HUES6 (cell line): Measurements from ENCODE around the gene MAPK11.
"Not testable (repeated sequence)": the region's sequence is repeated elsewhere in the genome, so short reads cannot be mapped to it uniquely, and the experiment has no call there.

Experiments used
- H3K27ac ChIP-seq: 2 replicates; pipeline ENCODE4 v1.7.0; 2013; ENCODE audit warnings: low read depth, mild to moderate bottlenecking, low read length, inconsistent platforms
- H3K27me3 ChIP-seq: 2 replicates; pipeline ENCODE4 v1.6.1; 2013; ENCODE audit warnings: low read length; ENCODE audit not compliant: control insufficient read depth, insufficient read depth
- H3K36me3 ChIP-seq: 2 replicates; pipeline ENCODE4 v1.6.1; 2013; ENCODE audit warnings: low read length; ENCODE audit not compliant: control insufficient read depth, insufficient read depth
- H3K4me1 ChIP-seq: 2 replicates; pipeline ENCODE4 v1.6.1; 2013; ENCODE audit warnings: low read length; ENCODE audit not compliant: control insufficient read depth, insufficient read depth
- H3K4me3 ChIP-seq: 2 replicates; pipeline ENCODE4 v1.5.1; 2013; ENCODE audit warnings: low read depth, low read length
- H3K9ac ChIP-seq: one replicate; pipeline ENCODE4 v1.6.1; 2013; ENCODE audit warnings: mild to moderate bottlenecking, low read length
- H3K9me3 ChIP-seq: 2 replicates; pipeline ENCODE4 v1.6.1; 2013; ENCODE audit warnings: low read depth, low read length; ENCODE audit not compliant: control insufficient read depth, insufficient read depth

Gene MAPK11

DNA sequence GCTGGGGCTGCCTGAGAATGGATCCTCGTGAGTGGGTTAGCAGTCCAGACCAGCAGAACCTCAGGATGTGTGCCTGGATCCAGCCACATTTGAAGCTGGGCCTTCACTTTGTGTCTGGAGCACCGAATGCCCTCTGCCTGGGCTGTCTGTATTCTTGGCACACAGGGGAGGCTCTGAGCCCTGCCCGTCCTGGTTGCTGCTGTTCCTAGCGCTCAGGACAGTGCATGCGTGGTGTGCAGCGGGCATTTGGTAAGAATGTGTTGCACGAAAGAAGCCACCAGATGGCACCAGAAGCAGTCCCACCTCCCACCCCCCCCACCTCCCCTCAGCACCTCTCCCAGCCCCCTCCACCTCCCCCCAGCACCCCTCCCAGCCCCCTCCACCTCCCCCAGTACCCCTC lies 4.1 kb upstream of the MAPK11 start:
- H3K9ac ChIP-seq, result no peak overlapping the region
- peaks cover 15% of the 10 kb centered on the region for H3K4me1 ChIP-seq
- peaks cover 45% of the 10 kb centered on the region for H3K36me3 ChIP-seq
- H3K27me3 ChIP-seq, result peaks cover 30% of the 10 kb centered on the region
- peaks cover 9% of the 10 kb centered on the region for H3K9me3 ChIP-seq
- H3K27ac ChIP-seq, result no peak overlapping the region
- H3K4me3 ChIP-seq, result no peak overlapping the region

DNA sequence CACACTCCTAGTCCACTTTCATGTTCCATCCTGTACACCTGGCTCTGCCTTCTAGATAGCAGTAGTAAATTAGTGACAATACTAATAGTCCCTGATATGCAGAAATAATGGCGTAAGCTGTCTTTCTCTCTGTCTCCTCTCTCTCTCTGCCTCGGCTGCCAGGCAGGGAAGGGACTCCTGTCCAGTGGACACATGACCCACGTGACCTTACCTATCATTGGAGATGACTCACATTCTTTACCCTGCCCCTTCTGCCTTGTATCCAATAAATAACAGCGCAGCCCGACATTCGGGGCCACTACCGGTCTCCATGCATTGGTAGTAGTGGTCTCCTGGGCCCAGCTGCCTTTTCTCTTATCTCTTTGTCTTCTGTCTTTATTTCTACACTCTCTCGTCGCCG lies 3.6 kb upstream of the MAPK11 start:
- Histone ChIP-seq H3K27me3 (peaks cover 35% of the 10 kb centered on the region), H3K36me3 (peaks cover 39% of the 10 kb centered on the region), H3K4me1 (peaks cover 16% of the 10 kb centered on the region)
- not testable (repeated sequence) for H3K9ac ChIP-seq, H3K27ac ChIP-seq, H3K9me3 ChIP-seq, H3K4me3 ChIP-seq

DNA sequence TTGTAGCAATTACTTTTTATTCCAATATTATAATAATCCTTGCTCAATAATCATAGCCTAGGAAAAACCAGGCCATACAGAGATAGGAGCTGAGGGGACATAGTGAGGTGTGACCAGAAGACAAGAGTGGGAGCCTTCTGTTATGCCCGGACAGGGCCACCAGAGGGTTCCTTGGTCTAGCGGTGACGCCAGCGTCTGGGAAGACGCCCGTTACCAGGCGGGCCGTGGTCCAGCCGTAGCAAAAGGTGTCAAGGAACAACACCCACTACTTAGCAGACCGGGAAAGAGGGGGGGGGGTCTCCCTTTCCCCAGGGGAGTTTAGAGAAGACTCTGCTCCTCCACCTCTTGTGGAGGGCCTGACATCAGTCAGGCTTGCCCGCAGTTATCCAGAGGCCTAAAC lies 3.2 kb upstream of the MAPK11 start:
- Histone ChIP-seq H3K27me3 (peaks cover 39% of the 10 kb centered on the region), H3K4me1 (peaks cover 16% of the 10 kb centered on the region), H3K36me3 (peaks cover 35% of the 10 kb centered on the region)
- not testable (repeated sequence) for H3K4me3 ChIP-seq, H3K27ac ChIP-seq, H3K9me3 ChIP-seq, H3K9ac ChIP-seq

DNA sequence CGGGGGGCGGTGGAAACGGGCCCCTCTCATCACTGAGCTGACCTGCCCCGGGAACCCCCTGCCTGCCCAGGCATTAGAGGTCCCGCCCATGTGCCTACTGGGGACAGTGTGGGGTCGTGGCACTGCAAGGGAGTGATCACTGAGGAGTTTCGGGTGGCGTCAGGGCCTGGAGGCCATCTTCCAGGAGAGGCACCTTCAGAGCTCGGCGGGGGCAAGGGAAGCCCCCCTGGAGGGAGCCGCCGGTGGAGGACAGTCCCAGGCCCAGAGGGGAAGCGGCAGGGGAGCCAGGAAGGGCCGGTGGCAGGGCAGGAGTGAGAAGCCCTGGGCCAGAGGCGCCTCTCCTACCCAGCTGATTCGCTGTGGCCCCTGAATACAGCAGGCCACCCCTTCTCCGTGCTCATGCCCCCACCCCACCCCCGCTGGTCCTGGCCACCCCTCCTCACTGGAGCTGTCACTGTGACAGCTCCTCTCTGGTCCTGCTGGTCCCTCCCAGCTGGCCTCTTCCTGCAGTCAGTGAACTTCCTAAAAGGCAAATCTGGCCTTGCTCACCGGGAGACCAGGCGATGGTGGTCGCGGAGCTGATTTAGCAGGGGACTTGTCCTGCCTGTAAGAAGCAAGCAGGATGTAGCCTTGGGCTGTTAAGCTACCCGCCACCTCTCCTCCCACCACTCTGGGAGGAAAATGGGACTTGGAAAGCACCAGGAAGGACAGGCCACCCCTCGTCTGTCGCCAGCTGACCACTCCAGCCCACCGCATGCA lies 2.0 kb upstream of the MAPK11 start:
- Histone ChIP-seq H3K4me1 (peaks cover 16% of the 10 kb centered on the region), H3K27me3 (peaks cover 50% of the 10 kb centered on the region), H3K36me3 (peaks cover 24% of the 10 kb centered on the region), H3K4me3 (peak overlapping the region; percentile 40), H3K27ac (no peak overlapping the region), H3K9ac (no peak overlapping the region), H3K9me3 (peaks cover 9% of the 10 kb centered on the region)

DNA sequence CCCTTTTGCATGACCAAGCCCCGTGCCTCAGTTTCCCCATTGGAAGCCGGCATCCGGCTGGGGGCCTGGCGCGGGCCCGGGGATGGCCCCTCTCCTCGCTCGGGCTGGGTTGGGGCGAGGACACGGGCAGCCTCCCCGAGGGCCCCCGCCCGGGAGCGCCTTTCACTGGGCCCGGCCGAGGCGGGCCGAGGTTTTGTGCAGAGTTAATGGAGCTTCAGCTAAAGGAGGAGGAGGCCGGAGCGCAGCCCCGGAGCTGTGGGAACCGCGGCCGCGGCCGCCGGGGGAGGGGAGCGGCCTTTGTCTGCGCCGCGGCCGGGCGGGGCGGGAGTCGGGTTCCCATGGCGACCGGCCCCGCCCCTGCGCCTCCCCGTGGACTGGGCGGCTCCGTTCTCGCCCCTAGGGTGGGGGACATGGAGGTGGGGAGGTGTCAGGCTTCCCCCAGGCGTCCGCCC lies 1.4 kb upstream of the MAPK11 start:
- Histone ChIP-seq H3K9ac (no peak overlapping the region), H3K9me3 (peaks cover 7% of the 10 kb centered on the region), H3K4me3 (peak overlapping the region; percentile 43), H3K36me3 (peaks cover 17% of the 10 kb centered on the region), H3K27ac (no peak overlapping the region), H3K4me1 (peaks cover 16% of the 10 kb centered on the region), H3K27me3 (peaks cover 56% of the 10 kb centered on the region)

DNA sequence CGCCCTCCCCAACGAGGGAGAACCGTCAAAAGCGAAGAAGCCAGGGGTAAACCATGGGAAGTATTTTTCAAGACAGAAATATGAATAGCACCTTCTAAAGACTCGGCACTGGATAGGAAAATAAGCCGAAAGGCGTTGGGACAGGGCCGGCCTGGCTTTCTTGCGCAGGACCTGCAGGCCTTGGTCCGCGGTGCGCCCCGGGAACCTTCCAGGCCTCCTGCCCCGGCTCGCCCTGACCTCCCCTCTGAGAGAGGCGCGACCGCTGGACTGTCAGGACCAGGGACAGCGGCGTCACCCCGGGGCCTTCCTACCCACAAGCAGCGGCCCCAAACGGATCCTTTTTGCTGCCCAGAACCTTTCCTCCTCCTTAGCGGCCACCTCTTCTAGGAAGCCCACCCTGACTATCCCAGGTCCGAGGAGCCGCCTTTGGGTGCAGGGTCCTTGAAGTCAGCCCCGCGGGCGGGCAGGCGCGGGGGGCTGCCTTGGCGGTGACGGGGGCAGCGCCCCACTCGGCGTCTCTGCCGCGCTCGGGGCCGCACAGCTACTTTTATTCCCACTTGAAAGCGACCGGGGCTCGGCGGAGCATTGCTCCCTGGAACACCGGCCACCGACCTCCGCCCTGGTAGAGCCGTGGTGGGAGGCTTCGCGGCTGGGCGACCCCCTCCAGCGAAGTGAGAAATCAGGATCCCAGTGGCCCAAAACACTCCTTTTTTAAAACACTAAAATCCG lies 650 bp upstream of the MAPK11 start:
- H3K36me3 ChIP-seq, result peaks cover 10% of the 10 kb centered on the region
- peaks cover 64% of the 10 kb centered on the region for H3K27me3 ChIP-seq
- no peak overlapping the region for H3K9ac ChIP-seq
- peak overlapping the region; percentile 43 for H3K4me3 ChIP-seq
- peaks cover under 1% of the 10 kb centered on the region; the same call in 1 of the 2 replicates for H3K9me3 ChIP-seq
- H3K27ac ChIP-seq, result no peak overlapping the region
- peaks cover 16% of the 10 kb centered on the region for H3K4me1 ChIP-seq

DNA sequence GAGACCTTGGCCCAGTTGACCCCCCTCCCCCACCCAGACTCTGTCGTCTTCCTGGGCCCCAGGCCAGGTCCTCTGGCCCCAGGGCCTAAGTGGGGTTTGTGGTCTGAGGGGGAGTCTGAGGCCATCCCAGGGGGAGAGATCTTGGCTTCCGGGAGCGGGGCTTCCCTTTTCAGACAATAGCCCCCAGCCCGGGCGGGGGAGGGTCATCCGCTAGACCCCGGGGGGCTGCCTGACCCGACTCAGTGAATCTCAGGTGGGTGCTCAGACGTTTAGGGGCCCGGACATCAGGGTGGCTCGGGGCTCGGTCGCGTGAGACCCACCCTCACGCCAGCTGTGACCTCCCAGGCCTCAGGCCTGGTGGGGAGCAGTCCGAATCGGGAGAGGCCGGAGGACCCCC lies 609 bp downstream of the MAPK11 start:
- Histone ChIP-seq H3K9ac (no peak overlapping the region), H3K4me3 (peak overlapping the region; percentile 41), H3K9me3 (no peaks in the 10 kb centered on the region), H3K36me3 (no peaks in the 10 kb centered on the region), H3K4me1 (peaks cover 16% of the 10 kb centered on the region), H3K27ac (no peak overlapping the region), H3K27me3 (peaks cover 75% of the 10 kb centered on the region)

DNA sequence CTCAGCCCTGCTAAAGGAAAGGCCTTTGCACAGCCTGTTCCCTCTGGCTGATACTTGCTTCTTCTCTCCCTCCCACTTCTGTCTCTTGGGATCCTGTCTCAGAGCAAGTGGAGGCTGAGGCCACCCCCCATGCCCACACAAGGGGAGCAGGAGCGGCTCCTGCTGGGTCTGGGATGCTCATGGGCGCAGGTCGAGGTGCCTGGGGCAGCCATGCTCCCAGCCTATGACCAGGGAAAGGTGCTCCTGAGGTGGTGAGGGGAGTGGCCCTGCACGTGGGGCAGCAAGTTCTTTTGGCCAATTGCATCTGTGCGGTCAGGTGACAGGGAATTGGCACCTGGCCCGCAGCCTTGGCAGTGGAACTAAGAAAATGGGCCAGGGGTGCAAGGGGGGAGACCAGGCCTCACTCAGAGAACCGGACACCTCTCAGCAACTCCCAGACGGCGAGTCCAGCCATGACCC lies 1.5 kb downstream of the MAPK11 start:
- no peaks in the 10 kb centered on the region for H3K36me3 ChIP-seq
- no peak overlapping the region for H3K4me3 ChIP-seq
- H3K9ac ChIP-seq, result no peak overlapping the region
- no peak overlapping the region for H3K27ac ChIP-seq
- H3K9me3 ChIP-seq, result no peaks in the 10 kb centered on the region
- H3K27me3 ChIP-seq, result peaks cover 83% of the 10 kb centered on the region
- H3K4me1 ChIP-seq, result peaks cover 16% of the 10 kb centered on the region

DNA sequence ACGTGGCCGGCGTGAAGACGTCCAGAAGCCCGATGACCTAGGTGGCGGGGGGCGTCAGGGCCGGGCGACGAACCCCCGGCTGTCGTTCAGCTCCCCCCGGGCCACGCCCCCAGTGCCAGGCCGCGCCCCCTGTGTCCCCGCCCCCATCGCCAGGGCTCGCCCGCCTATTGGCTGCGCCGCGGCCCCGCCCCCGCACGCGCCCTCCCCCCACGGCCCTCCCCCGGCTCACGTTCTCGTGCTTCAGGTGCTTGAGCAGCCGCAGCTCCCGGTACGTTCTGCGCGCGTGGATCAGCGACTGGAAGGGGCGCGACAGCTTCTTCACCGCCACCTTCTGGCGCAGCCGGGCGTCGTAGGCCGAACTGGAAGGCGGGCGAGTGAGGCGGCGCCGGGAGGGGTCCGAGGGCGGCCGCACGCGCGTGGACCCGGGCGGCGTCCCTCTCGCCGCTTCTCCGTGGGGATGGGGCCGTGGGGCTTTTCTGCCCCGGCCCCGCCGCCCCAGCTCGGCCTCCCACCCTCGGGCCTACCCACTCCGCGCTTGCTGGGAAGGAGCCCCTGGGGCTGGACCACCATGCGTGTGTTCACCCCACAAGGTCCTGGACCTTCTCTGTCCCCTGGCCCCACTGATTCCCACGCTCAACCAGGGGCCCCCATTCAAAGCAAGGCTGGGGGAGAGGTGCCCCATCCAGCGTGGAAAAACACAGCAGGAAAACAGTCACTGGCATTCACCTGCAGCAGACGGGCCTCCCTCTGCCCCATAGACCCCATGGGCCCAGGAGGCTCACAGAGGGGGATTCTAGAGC lies 2.4 kb downstream of the MAPK11 start:
- Histone ChIP-seq H3K27ac (no peak overlapping the region), H3K36me3 (no peaks in the 10 kb centered on the region), H3K9ac (no peak overlapping the region), H3K9me3 (no peaks in the 10 kb centered on the region), H3K4me3 (peak overlapping the region; percentile 56), H3K4me1 (peaks cover 21% of the 10 kb centered on the region), H3K27me3 (peaks cover 91% of the 10 kb centered on the region)

DNA sequence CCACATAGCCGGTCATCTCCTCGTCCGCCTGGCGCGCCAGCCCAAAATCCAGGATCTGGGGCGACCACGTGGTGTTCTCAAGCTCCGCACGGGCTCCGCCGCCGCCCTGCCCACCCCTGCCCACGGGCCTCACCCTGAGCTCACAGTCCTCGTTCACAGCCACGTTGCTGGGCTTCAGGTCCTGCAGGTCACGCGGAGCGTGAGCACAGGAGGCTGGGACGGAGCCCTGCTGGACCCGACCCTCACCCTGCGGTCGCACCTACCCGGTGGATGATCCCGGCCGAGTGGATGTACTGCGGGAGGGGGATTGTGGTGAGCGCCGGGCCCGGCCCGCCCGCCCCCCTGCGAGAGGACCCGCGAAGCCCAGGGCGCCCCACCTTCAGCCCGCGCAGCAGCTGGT lies 3.2 kb downstream of the MAPK11 start:
- Histone ChIP-seq H3K27ac (no peak overlapping the region), H3K27me3 (peaks cover 93% of the 10 kb centered on the region)

More for the DNA sequence above, 3.2 kb downstream of the MAPK11 start:
- Histone ChIP-seq H3K9me3 (no peaks in the 10 kb centered on the region), H3K9ac (no peak overlapping the region), H3K36me3 (no peaks in the 10 kb centered on the region), H3K4me1 (peaks cover 25% of the 10 kb centered on the region), H3K4me3 (peak overlapping the region; percentile 56)
